Nephron (organoid): ENCODE measurements around the gene SLC9A9.
"Not testable (repeated sequence)": the region's sequence is repeated elsewhere in the genome, so short reads cannot be mapped to it uniquely, and the experiment has no call there.

Source experiments
- H3K27ac Mint-ChIP-seq, 3 experiments: 2 replicates each; pipeline ENCODE4 v1.8.0; 2020; ENCODE audit warnings: mixed read lengths in 3 of 3, mild to moderate bottlenecking in 2 of 3, moderate library complexity in 1 of 3
- H3K27me3 Mint-ChIP-seq: 2 replicates; pipeline ENCODE4 v1.8.0; 2021; ENCODE audit warnings: low read depth, mild to moderate bottlenecking, moderate library complexity, mixed read lengths
- H3K36me3 Mint-ChIP-seq: 2 replicates; pipeline ENCODE4 v1.8.0; 2020; ENCODE audit warnings: low read depth, mixed read lengths
- H3K4me1 Mint-ChIP-seq: 2 replicates; pipeline ENCODE4 v1.8.0; 2020; ENCODE audit warnings: mixed read lengths
- H3K4me3 Mint-ChIP-seq, 3 experiments: 2 replicates each; pipeline ENCODE4 v1.8.0; 2020; ENCODE audit warnings: mild to moderate bottlenecking in 3 of 3, mixed read lengths in 3 of 3, moderate library complexity in 2 of 3
- H3K9me3 Mint-ChIP-seq: 2 replicates; pipeline ENCODE4 v1.8.0; 2020; ENCODE audit warnings: mixed read lengths
- TF ChIP-seq, protein P1 (sequence below), 3 experiments: fragments of 200-600 bp; sonication (generic); IDR thresholded peaks; one replicate each; pipeline ENCODE4 v1.5.0; 2021; ENCODE audit warnings: antibody characterized with exemption in 3 of 3; ENCODE audit not compliant: unreplicated experiment in 3 of 3

Gene SLC9A9

DNA sequence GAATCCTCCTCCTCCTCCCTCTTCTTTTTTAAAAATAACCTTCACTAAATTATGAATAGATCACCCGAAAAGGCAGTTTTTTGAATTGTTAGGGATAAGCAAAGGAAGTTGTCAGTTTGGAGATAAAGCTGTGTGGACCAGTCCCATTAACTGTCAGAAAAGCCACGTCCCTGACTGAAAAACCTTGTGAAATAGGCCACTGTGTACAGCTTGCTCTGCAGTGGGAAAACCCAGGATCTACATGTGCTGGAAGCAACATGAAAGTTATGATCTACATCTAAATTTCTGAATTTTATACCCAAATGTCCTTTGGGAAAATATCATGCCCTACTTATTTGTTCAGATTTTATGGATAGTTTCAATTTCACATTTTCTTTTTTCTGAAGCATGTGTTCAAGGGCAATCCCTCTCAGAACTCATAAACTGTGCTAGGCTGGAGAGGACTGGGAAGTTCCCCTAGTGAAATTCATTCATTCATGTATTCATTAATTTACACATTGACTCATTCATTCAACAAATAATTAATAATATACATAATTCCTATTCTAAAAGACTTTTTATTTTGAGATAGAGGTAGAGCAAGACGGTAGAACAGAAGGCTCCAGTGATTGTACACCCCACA lies 149.5 kb downstream of the SLC9A9 start:
- Mint-ChIP-seq H3K27me3 (no peaks in the 10 kb centered on the region), H3K4me1 (peaks cover 14% of the 10 kb centered on the region), H3K4me3 (no peak overlapping the region), H3K36me3 (no peaks in the 10 kb centered on the region), H3K9me3 (peaks cover 7% of the 10 kb centered on the region), H3K27ac (no peak overlapping the region)
- TF ChIP-seq, protein P1, sequence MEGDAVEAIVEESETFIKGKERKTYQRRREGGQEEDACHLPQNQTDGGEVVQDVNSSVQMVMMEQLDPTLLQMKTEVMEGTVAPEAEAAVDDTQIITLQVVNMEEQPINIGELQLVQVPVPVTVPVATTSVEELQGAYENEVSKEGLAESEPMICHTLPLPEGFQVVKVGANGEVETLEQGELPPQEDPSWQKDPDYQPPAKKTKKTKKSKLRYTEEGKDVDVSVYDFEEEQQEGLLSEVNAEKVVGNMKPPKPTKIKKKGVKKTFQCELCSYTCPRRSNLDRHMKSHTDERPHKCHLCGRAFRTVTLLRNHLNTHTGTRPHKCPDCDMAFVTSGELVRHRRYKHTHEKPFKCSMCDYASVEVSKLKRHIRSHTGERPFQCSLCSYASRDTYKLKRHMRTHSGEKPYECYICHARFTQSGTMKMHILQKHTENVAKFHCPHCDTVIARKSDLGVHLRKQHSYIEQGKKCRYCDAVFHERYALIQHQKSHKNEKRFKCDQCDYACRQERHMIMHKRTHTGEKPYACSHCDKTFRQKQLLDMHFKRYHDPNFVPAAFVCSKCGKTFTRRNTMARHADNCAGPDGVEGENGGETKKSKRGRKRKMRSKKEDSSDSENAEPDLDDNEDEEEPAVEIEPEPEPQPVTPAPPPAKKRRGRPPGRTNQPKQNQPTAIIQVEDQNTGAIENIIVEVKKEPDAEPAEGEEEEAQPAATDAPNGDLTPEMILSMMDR (IDR thresholded peaks at IDR 0.05; ENCODE audit: unreplicated experiment in 3 of 3), result no peak

DNA sequence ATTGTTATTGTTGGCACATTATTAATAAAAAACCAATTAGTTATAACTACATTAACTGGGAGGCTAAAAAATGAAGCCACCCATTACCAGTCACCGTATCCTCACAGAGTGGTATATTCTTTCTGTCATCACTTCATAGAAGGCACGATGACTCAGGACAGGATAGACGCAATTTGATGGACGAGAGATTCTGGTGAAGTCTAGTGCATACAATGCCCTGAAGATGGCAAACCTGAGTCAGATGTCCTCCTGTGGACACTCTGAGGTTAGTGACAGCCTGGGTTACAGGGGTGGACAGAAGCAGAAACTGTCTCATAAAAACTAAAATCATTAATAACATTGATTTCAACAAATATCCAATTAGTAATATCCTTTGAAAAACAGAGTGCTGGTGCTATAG lies 150.3 kb downstream of the SLC9A9 start:
- Mint-ChIP-seq H3K9me3 (peaks cover 2% of the 10 kb centered on the region), H3K27me3 (no peaks in the 10 kb centered on the region), H3K27ac (no peak overlapping the region), H3K36me3 (no peaks in the 10 kb centered on the region), H3K4me1 (peaks cover 14% of the 10 kb centered on the region), H3K4me3 (no peak overlapping the region)
- TF ChIP-seq, protein P1 (IDR thresholded peaks at IDR 0.05; ENCODE audit: unreplicated experiment in 3 of 3), result no peak

GRCh38 chr3:143695333-143695732 lies 152.9 kb downstream of the SLC9A9 start:
- not testable (repeated sequence) for H3K27me3 Mint-ChIP-seq, H3K9me3 Mint-ChIP-seq, H3K4me3 Mint-ChIP-seq, H3K27ac Mint-ChIP-seq, H3K36me3 Mint-ChIP-seq
- H3K4me1 Mint-ChIP-seq, result peaks cover 14% of the 10 kb centered on the region

- no peaks in the 10 kb centered on the region for H3K9me3 Mint-ChIP-seq
- no peaks in the 10 kb centered on the region for H3K27me3 Mint-ChIP-seq
- no peak overlapping the region for H3K27ac Mint-ChIP-seq
- no peaks in the 10 kb centered on the region for H3K36me3 Mint-ChIP-seq
- peaks cover 3% of the 10 kb centered on the region for H3K4me1 Mint-ChIP-seq
- no peak overlapping the region for H3K4me3 Mint-ChIP-seq
- TF ChIP-seq, protein P1 (IDR thresholded peaks at IDR 0.05; ENCODE audit: unreplicated experiment in 3 of 3), result no peak
These were observed 154.8 kb downstream of the SLC9A9 start for GRCh38 chr3:143693506-143693905.

- Mint-ChIP-seq H3K9me3 (no peaks in the 10 kb centered on the region), H3K36me3 (no peaks in the 10 kb centered on the region), H3K27me3 (no peaks in the 10 kb centered on the region), H3K27ac (no peak overlapping the region), H3K4me1 (no peaks in the 10 kb centered on the region), H3K4me3 (no peak overlapping the region)
- TF ChIP-seq, protein P1 (IDR thresholded peaks at IDR 0.05; ENCODE audit: unreplicated experiment in 3 of 3), result no peak
These were observed 161.6 kb downstream of the SLC9A9 start for GRCh38 chr3:143686638-143687197.

GRCh38 chr3:143685491-143685890 lies 162.8 kb downstream of the SLC9A9 start:
- H3K27ac Mint-ChIP-seq, result no peak overlapping the region
- H3K4me3 Mint-ChIP-seq, result no peak overlapping the region
- H3K27me3 Mint-ChIP-seq, result no peaks in the 10 kb centered on the region
- H3K36me3 Mint-ChIP-seq, result no peaks in the 10 kb centered on the region
- no peaks in the 10 kb centered on the region for H3K4me1 Mint-ChIP-seq
- TF ChIP-seq, protein P1 (IDR thresholded peaks at IDR 0.05; ENCODE audit: unreplicated experiment in 3 of 3), result no peak
- H3K9me3 Mint-ChIP-seq, result no peaks in the 10 kb centered on the region
